A673 (cell line): ENCODE results near the gene SH3TC1.

Experiments
- EZH2 ChIP-seq: fragments of 200-600 bp; sonication (generic); IDR thresholded peaks from 2 replicates; pipeline ENCODE4 v1.6.1; 2017; ENCODE audit warnings: borderline replicate concordance, low read depth, mild to moderate bottlenecking, mixed read lengths, antibody characterized with exemption, low read length; ENCODE audit not compliant: poor library complexity, severe bottlenecking
- TF ChIP-seq, protein P1 (sequence below): fragments of 300-800, 200-600 bp; sonication (generic); conservative IDR thresholded peaks from 2 replicates; pipeline ENCODE4 v1.5.1; 2017; ENCODE audit warnings: low read depth, mild to moderate bottlenecking, antibody characterized with exemption, low read length, moderate library complexity, mixed read lengths

DNA sequence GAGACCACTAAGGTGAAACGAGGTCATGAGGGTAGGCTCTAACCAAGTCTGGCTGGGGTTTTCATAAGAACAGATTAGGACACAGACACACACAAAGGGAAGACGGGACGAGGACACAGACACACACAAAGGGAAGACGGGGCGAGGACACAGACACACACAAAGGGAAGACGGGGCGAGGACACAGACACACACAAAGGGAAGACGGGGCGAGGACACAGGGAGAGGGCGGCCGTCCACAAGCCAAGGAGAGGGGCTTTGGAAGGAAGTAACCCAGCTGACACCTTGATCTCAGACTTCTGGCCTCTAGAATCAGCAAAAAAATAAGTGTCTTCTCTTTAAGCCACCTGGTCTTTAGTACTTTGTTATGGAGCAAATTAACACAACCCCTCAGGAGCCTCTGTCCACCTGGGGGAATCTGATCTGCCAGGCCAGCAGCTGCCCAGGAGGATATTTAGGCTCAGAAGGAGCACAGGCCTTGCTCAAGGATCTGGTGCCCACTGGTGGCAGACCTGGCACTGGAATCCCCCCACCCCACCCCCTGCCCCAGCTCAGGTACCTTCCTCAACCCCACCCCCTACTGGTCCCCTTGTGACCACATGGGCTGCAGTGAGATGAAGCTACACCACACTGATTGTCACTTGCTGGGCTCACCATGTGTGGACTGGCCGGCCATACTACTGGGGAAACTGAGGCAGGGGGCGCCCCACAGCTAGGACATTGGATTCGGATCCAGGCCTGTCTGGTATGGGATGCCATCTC is 43.2 kb upstream of the SH3TC1 start:
- TF ChIP-seq, protein P1, sequence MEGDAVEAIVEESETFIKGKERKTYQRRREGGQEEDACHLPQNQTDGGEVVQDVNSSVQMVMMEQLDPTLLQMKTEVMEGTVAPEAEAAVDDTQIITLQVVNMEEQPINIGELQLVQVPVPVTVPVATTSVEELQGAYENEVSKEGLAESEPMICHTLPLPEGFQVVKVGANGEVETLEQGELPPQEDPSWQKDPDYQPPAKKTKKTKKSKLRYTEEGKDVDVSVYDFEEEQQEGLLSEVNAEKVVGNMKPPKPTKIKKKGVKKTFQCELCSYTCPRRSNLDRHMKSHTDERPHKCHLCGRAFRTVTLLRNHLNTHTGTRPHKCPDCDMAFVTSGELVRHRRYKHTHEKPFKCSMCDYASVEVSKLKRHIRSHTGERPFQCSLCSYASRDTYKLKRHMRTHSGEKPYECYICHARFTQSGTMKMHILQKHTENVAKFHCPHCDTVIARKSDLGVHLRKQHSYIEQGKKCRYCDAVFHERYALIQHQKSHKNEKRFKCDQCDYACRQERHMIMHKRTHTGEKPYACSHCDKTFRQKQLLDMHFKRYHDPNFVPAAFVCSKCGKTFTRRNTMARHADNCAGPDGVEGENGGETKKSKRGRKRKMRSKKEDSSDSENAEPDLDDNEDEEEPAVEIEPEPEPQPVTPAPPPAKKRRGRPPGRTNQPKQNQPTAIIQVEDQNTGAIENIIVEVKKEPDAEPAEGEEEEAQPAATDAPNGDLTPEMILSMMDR, result no peak
- no peak for TF ChIP-seq EZH2
